ENCODE measurements around the gene DIPK1B. TPM values are rescaled to one million over a fixed set of nuclear protein-coding genes. Genes with fewer than 3 reads are reported as not detected.

Gene DIPK1B
- total and polyA plus RNA-seq, 3 donors from 2014 or later = 23.3 to 36.2 (median 28.7) TPM

- no peak for TF ChIP-seq POLR2A (IDR thresholded peaks at IDR 0.05)
- no peak for TF ChIP-seq CTCF (IDR thresholded peaks at IDR 0.05)
- Histone ChIP-seq H3K36me3 (ENCODE audit: low read depth, missing control alignments) (no peaks in the 10 kb centered on the region), H3K9me3 (no peaks in the 10 kb centered on the region), H3K27ac (no peak overlapping the region), H3K4me3 (no peak overlapping the region), H3K27me3 (no peaks in the 10 kb centered on the region), H3K4me1 (no peaks in the 10 kb centered on the region)
- no peak for DNase-seq
- intact Hi-C loops (cut with DNase I; ENCODE audit: low total_unique reads) = no loop called here
- WGBS, 2 donors = 62 to 86% methylated on average over 6 to 15 of the region's 15 CpGs
These were observed 18.7 kb upstream of the DIPK1B start for GRCh38 chr9:136693490-136694162.

GRCh38 chr9:136694163-136694871 is 18.1 kb upstream of the DIPK1B start:
- H3K4me1 ChIP-seq = no peaks in the 10 kb centered on the region
- 58 to 66% methylated on average over 14 to 32 of the region's 32 CpGs for WGBS, 2 donors

GRCh38 chr9:136694872-136695247 is 17.5 kb upstream of the DIPK1B start:
- no peaks in the 10 kb centered on the region for H3K36me3 ChIP-seq (ENCODE audit: low read depth, missing control alignments)
- no peaks in the 10 kb centered on the region for H3K9me3 ChIP-seq
- no peaks in the 10 kb centered on the region for H3K4me1 ChIP-seq
- no peak for DNase-seq
- TF ChIP-seq POLR2A (IDR thresholded peaks at IDR 0.05) = no peak
- TF ChIP-seq CTCF (IDR thresholded peaks at IDR 0.05) = no peak
- H3K27me3 ChIP-seq = no peaks in the 10 kb centered on the region
- no peak overlapping the region for H3K4me3 ChIP-seq
- 91 to 96% methylated on average over 11 of the region's 11 CpGs for WGBS, 2 donors
- H3K27ac ChIP-seq = no peak overlapping the region
- intact Hi-C loops (cut with DNase I; ENCODE audit: low total_unique reads) = no loop called here

More at GRCh38 chr9:136694163-136694871, 18.1 kb upstream of the DIPK1B start:
- Histone ChIP-seq H3K9me3 (no peaks in the 10 kb centered on the region), H3K4me3 (no peak overlapping the region), H3K27ac (no peak overlapping the region), H3K36me3 (ENCODE audit: low read depth, missing control alignments) (no peaks in the 10 kb centered on the region), H3K27me3 (no peaks in the 10 kb centered on the region)
- intact Hi-C loops (cut with DNase I; ENCODE audit: low total_unique reads) = no loop called here
- TF ChIP-seq CTCF (IDR thresholded peaks at IDR 0.05) (peak in 2 of 3 experiments; percentile 31 to 53), POLR2A (IDR thresholded peaks at IDR 0.05) (no peak)
- no peak for DNase-seq

- WGBS, 2 donors = 76 to 83% methylated on average over 2 to 10 of the region's 10 CpGs
- Histone ChIP-seq H3K27me3 (no peaks in the 10 kb centered on the region), H3K9me3 (no peaks in the 10 kb centered on the region), H3K27ac (no peak overlapping the region), H3K4me3 (no peak overlapping the region), H3K4me1 (no peaks in the 10 kb centered on the region), H3K36me3 (ENCODE audit: low read depth, missing control alignments) (no peaks in the 10 kb centered on the region)
- DNase-seq = no peak
- TF ChIP-seq POLR2A (IDR thresholded peaks at IDR 0.05) (no peak), CTCF (IDR thresholded peaks at IDR 0.05) (no peak)
- intact Hi-C loops (cut with DNase I; ENCODE audit: low total_unique reads) = no loop called here
These were observed 16.9 kb upstream of the DIPK1B start for GRCh38 chr9:136695435-136695895.
